ENCODE data around the gene MUC15. TPM values are rescaled to one million over a fixed set of nuclear protein-coding genes. Genes with fewer than 3 reads are reported as not detected.
"Not testable (repeated sequence)": the region's sequence is repeated elsewhere in the genome, so short reads cannot be mapped to it uniquely, and the experiment has no call there.

Gene MUC15
- total RNA-seq, 1 donor from 2014 or later, result 2.6 TPM

DNA sequence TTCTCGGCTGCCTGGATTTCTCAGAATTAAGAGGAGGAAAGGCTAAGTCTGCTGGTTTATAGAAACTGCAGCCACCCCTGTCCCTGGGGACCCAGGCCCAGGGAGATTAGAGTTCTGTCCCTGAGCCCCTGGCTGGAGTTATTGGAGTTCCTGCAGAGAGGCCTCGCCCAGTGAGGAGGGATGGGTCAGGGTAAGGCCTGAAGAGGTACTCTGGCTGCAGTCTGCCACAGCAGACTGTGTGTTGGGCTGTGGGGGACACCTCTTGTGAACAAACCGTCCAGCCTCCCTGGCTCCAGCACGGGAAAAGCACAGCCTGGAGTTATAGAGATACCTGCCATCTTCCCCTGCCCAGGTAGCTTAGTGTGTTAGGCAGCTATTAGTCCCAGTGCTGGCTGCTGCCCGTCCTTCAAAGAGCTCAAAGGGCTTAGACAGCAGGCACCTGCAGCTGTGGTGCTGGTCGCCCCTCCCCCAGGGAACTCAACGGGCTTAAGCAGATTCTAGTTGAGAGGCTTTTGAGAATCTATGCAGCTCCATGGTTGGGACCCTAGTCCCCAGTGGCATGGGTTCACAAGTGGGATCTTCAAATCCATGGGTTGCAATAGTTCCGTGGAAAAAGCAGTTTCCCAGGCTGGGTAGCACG, 36.6 kb upstream of the MUC15 start:
- TF ChIP-seq CTCF (IDR thresholded peaks at IDR 0.05; ENCODE audit: unreplicated experiment), result no peak

GRCh38 chr11:26607725-26608506, 35.9 kb upstream of the MUC15 start:
- H3K36me3 Mint-ChIP-seq, result no peaks in the 10 kb centered on the region
- H3K9me3 Mint-ChIP-seq, result peaks cover 34% of the 10 kb centered on the region
- H3K4me1 Mint-ChIP-seq, result no peaks in the 10 kb centered on the region
- DNase-seq (ENCODE audit: low spot score in 2 of 2, unreplicated experiment in 2 of 2), result no peak
- H3K27me3 Mint-ChIP-seq (ENCODE audit: low read depth), result peaks cover 2% of the 10 kb centered on the region
- no peak overlapping the region for H3K4me3 Mint-ChIP-seq
- no peak for TF ChIP-seq CTCF (IDR thresholded peaks at IDR 0.05; ENCODE audit: unreplicated experiment)
- no peak overlapping the region for H3K27ac Mint-ChIP-seq

More for the DNA sequence above, 36.6 kb upstream of the MUC15 start:
- H3K27me3 Mint-ChIP-seq (ENCODE audit: low read depth), result peaks cover 2% of the 10 kb centered on the region
- no peak overlapping the region for H3K27ac Mint-ChIP-seq
- DNase-seq (ENCODE audit: low spot score in 2 of 2, unreplicated experiment in 2 of 2), result no peak
- peaks cover 40% of the 10 kb centered on the region for H3K9me3 Mint-ChIP-seq
- H3K36me3 Mint-ChIP-seq, result peaks cover 4% of the 10 kb centered on the region
- no peaks in the 10 kb centered on the region for H3K4me1 Mint-ChIP-seq
- H3K4me3 Mint-ChIP-seq, result no peak overlapping the region

DNA sequence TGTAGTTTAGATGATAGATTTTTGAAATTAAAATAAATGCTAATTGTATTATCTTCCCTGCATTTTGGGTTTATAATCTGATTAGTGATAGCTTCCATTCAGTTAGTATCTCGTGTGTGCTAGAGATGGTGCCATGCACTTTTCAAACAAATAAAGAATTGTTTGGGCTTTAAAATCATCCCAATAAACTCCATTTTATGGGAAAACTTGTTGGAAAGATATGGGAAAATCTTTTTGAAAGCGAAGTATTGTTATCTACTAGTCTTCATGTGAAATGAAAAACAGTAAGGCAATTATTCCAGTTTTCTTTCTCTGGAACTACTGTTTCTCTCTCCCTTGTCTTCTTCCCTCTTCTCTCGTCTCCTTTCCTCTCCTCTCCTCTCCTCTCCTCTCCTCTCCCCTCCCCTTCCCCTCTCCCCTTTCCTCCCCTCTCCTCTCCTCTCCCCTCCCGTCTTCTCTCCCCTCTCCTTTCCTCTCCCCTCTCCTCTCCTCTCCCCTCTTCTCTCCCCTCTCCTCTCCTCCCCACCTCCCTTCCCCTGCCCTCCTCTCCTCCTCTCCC, 27.9 kb upstream of the MUC15 start:
- TF ChIP-seq CTCF (IDR thresholded peaks at IDR 0.05; ENCODE audit: unreplicated experiment), result no peak
- Mint-ChIP-seq H3K4me3 (no peak overlapping the region), H3K4me1 (no peaks in the 10 kb centered on the region), H3K27ac (no peak overlapping the region), H3K9me3 (peaks cover 9% of the 10 kb centered on the region), H3K27me3 (ENCODE audit: low read depth) (peaks cover 3% of the 10 kb centered on the region), H3K36me3 (no peaks in the 10 kb centered on the region)
- DNase-seq (ENCODE audit: low spot score in 2 of 2, unreplicated experiment in 2 of 2), result no peak

DNA sequence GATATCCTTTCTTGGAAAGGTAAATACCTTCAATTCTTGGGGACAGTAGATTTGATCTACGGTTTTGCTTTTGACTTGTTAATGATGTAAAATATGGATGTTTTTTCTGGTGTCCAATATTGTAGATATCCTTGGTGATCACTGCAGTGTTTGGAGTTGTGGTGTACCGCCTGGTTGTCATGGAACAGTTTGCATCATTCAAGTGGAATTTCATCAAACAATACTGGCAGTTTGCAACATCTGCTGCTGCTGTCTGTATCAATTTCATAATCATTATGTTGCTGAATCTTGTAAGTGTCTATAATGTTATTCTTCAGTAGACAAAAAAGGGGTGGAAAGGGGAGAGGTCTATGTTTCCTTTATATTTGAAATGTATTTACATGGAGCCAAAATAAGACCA, 27.4 kb upstream of the MUC15 start:
- TF ChIP-seq CTCF (IDR thresholded peaks at IDR 0.05; ENCODE audit: unreplicated experiment), result no peak
- no peaks in the 10 kb centered on the region for H3K36me3 Mint-ChIP-seq
- peaks cover 3% of the 10 kb centered on the region for H3K27me3 Mint-ChIP-seq (ENCODE audit: low read depth)
- no peak for DNase-seq (ENCODE audit: low spot score in 2 of 2, unreplicated experiment in 2 of 2)
- no peaks in the 10 kb centered on the region for H3K4me1 Mint-ChIP-seq
- peaks cover 6% of the 10 kb centered on the region for H3K9me3 Mint-ChIP-seq
- no peak overlapping the region for H3K27ac Mint-ChIP-seq
- H3K4me3 Mint-ChIP-seq, result no peak overlapping the region

DNA sequence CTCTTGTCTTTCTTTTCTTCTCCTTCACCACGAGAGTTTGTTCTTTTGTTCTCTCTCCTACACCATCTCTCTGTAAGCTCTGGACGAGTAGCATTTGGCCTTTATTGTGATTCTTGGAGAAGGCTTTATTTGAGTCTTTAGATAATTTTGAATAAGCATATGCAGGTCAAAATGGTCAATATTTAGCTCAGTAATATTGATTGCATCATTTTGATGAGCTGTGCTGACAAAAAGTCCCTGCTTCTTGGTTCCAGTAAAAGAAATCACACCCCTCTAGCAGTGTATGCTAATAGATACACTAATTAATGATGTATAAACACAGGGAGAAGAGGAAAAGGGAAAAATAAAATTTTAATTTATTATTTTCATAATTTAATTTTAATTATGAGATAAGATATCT, 25.8 kb upstream of the MUC15 start:
- no peak for TF ChIP-seq CTCF (IDR thresholded peaks at IDR 0.05; ENCODE audit: unreplicated experiment)
- Mint-ChIP-seq H3K27ac (no peak overlapping the region), H3K36me3 (no peaks in the 10 kb centered on the region), H3K27me3 (ENCODE audit: low read depth) (peaks cover 3% of the 10 kb centered on the region), H3K4me1 (no peaks in the 10 kb centered on the region), H3K9me3 (no peaks in the 10 kb centered on the region), H3K4me3 (no peak overlapping the region)
- DNase-seq (ENCODE audit: low spot score in 2 of 2, unreplicated experiment in 2 of 2), result no peak

DNA sequence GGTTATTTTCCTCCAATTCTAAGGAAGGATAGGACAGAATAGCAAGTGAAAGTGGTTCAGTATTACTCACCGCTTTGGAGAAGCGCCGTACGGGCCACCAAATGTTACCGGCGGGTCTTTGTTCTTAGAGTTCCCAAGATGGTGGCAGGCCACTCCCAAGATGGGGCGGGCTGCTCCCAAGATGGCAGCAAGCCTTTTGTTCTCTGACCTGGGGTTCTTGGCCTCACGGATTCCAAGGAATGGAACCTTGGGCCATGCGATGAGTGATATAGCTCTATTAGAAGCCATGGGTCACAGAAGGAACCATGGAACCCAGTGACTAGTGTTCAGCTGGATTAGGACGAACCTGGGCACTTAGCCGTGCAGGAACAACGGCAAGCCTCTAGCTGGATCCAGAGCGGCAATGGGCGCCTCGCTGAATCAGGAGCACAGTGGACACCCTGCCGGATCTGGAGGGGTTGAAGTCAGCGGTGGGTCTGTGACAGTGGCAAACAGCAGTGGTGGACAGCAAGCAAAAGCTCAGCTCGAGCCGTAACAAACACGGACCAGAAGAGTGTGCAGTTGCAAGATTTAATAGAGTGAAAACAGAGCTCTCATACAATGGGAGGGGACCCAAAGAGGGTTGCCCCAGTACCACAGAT, 25.1 kb upstream of the MUC15 start:
- not testable (repeated sequence) for DNase-seq (ENCODE audit: low spot score in 2 of 2, unreplicated experiment in 2 of 2); H3K9me3 Mint-ChIP-seq; H3K4me1 Mint-ChIP-seq; H3K27me3 Mint-ChIP-seq (ENCODE audit: low read depth); H3K36me3 Mint-ChIP-seq; H3K4me3 Mint-ChIP-seq; H3K27ac Mint-ChIP-seq

- H3K27ac Mint-ChIP-seq, H3K4me1 Mint-ChIP-seq, H3K36me3 Mint-ChIP-seq: not testable (repeated sequence)
Observed at GRCh38 chr11:26595207-26595865, 23.3 kb upstream of the MUC15 start.

More at GRCh38 chr11:26595207-26595865, 23.3 kb upstream of the MUC15 start:
- H3K9me3 Mint-ChIP-seq, result peaks cover 11% of the 10 kb centered on the region
- DNase-seq (ENCODE audit: low spot score in 2 of 2, unreplicated experiment in 2 of 2); H3K27me3 Mint-ChIP-seq (ENCODE audit: low read depth); H3K4me3 Mint-ChIP-seq: not testable (repeated sequence)

All from mesothelial cell of epicardium (in vitro differentiated cells).